ENCODE data around the gene KIF26B. TPM values are rescaled to one million over a fixed set of nuclear protein-coding genes. Genes with fewer than 3 reads are reported as not detected.

The KIF26B gene
- total RNA-seq, 3 donors from 2014 or later: 0.14 to 3.2 (median 0.39) TPM

- ATAC-seq (no peak), DNase-seq (no peak)
- intact Hi-C loops (cut with DNase I, micrococcal nuclease): no loop called here
- Histone ChIP-seq H3K9me3 (no peaks in the 10 kb centered on the region), H3K4me3 (no peak overlapping the region), H3K36me3 (ENCODE audit: low read depth) (no peaks in the 10 kb centered on the region), H3K4me1 (ENCODE audit: low read depth) (no peaks in the 10 kb centered on the region)
- TF ChIP-seq, protein P1, sequence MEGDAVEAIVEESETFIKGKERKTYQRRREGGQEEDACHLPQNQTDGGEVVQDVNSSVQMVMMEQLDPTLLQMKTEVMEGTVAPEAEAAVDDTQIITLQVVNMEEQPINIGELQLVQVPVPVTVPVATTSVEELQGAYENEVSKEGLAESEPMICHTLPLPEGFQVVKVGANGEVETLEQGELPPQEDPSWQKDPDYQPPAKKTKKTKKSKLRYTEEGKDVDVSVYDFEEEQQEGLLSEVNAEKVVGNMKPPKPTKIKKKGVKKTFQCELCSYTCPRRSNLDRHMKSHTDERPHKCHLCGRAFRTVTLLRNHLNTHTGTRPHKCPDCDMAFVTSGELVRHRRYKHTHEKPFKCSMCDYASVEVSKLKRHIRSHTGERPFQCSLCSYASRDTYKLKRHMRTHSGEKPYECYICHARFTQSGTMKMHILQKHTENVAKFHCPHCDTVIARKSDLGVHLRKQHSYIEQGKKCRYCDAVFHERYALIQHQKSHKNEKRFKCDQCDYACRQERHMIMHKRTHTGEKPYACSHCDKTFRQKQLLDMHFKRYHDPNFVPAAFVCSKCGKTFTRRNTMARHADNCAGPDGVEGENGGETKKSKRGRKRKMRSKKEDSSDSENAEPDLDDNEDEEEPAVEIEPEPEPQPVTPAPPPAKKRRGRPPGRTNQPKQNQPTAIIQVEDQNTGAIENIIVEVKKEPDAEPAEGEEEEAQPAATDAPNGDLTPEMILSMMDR (IDR thresholded peaks at IDR 0.05): no peak
Observed at GRCh38 chr1:245428681-245429080, 273.9 kb downstream of the KIF26B start.

GRCh38 chr1:245431706-245432105 is 276.9 kb downstream of the KIF26B start:
- no peak for ATAC-seq
- Histone ChIP-seq H3K9me3 (no peaks in the 10 kb centered on the region), H3K4me3 (no peak overlapping the region), H3K4me1 (ENCODE audit: low read depth) (no peaks in the 10 kb centered on the region), H3K36me3 (ENCODE audit: low read depth) (no peaks in the 10 kb centered on the region)
- no peak for DNase-seq
- intact Hi-C loops (cut with DNase I, micrococcal nuclease): no loop called here
- TF ChIP-seq, protein P1 (IDR thresholded peaks at IDR 0.05): no peak

DNA sequence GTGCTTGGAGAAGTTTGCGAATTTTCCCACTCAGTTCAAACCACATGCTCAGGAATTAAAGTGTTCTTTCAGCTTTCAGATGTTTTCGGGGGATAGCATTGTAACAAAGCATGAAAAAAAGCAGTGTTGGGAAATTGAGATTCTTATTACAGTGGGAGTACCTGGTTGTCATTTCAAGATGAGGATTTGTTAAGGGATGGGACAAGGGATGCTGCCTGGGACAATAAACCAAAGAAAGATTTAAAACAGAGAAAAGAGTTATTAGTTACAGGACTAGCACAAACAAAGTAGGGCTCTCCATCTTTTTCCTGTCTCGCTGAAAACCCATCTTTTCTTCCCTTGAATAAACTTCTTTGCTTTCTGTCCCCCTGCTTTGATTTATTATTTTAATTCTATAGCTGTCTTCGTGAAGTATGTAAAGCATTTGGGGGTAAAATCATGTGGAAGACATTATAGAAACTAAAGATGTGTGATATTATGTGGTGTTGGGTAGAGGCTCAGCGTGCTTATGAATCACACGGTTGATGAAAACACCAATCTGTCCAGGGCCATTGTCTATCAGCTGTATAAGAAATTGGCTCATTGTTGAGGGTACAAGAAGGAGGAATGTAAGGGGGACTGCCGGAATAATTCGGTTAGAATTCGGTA is 277.6 kb downstream of the KIF26B start:
- DNase-seq: no peak
- intact Hi-C loops (cut with DNase I, micrococcal nuclease): no loop called here
- H3K36me3 ChIP-seq (ENCODE audit: low read depth): no peaks in the 10 kb centered on the region
- H3K9me3 ChIP-seq: no peaks in the 10 kb centered on the region
- no peaks in the 10 kb centered on the region for H3K4me1 ChIP-seq (ENCODE audit: low read depth)
- TF ChIP-seq, protein P1 (IDR thresholded peaks at IDR 0.05): no peak
- H3K4me3 ChIP-seq: no peak overlapping the region
- no peak for ATAC-seq

DNA sequence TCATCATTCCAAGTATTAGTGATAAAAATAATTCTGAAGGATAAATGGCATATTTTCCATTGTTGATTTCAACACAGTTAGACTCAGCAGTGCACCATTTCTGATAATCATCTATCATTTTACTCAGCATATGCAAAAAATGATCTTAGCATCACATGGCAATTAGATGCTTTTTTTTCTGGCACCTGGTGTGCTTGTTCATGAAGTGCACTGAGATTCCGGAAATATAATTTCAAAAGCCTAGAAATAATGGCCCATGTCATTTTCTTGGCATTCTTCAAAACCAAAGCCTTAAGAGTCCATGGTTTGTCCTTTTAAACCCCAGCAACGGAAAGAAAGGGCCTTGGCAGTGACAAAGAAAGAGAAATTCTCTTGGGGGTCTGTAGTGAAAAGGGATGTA is 278.8 kb downstream of the KIF26B start:
- DNase-seq: no peak
- intact Hi-C loops (cut with DNase I, micrococcal nuclease): no loop called here
- ATAC-seq: no peak
- Histone ChIP-seq H3K9me3 (no peaks in the 10 kb centered on the region), H3K4me1 (ENCODE audit: low read depth) (no peaks in the 10 kb centered on the region), H3K4me3 (no peak overlapping the region), H3K36me3 (ENCODE audit: low read depth) (no peaks in the 10 kb centered on the region)
- TF ChIP-seq, protein P1 (IDR thresholded peaks at IDR 0.05): no peak

DNA sequence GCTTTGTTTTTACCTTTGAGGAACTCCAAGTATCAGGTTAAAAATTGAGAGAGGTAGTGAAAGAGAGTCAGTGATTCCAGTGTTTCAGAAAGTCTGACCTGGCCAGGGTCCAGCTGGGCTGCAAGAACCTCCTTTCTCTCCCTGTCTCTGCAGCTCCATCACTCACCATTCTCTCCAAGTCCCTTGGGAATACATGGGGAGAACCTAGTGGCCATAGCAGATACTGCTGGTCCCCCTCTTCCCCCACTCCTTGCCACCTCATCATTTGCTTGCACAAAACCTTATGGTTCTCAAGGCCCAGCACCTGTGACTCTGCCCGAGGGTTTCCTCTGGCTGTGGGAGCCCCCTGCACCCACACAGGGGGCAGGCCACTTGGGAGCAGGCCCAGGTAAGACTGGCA is 279.5 kb downstream of the KIF26B start:
- intact Hi-C loops (cut with DNase I, micrococcal nuclease): no loop called here
- TF ChIP-seq, protein P1 (IDR thresholded peaks at IDR 0.05): no peak
- ATAC-seq: no peak
- Histone ChIP-seq H3K4me3 (no peak overlapping the region), H3K36me3 (ENCODE audit: low read depth) (no peaks in the 10 kb centered on the region), H3K4me1 (ENCODE audit: low read depth) (no peaks in the 10 kb centered on the region), H3K9me3 (no peaks in the 10 kb centered on the region)
- DNase-seq: no peak

- intact Hi-C loops (cut with DNase I, micrococcal nuclease): no loop called here
- Histone ChIP-seq H3K36me3 (ENCODE audit: low read depth) (no peaks in the 10 kb centered on the region), H3K4me3 (no peak overlapping the region), H3K4me1 (ENCODE audit: low read depth) (no peaks in the 10 kb centered on the region), H3K9me3 (no peaks in the 10 kb centered on the region)
- DNase-seq: no peak
- TF ChIP-seq, protein P1 (IDR thresholded peaks at IDR 0.05): no peak
- no peak for ATAC-seq
Observed at GRCh38 chr1:245436407-245436806, 281.6 kb downstream of the KIF26B start.
